Hepatocyte (in vitro differentiated cells): ENCODE data around the gene UBQLN4.

Source experiments
- CTCF ChIP-seq: fragments of 200-600 bp; sonication (generic); IDR thresholded peaks from 2 replicates; pipeline ENCODE4 v1.5.1; 2016; ENCODE audit warnings: antibody characterized with exemption, mild to moderate bottlenecking; ENCODE audit not compliant: poor library complexity
- EZH2 ChIP-seq: fragments of 200-600 bp; sonication (generic); IDR thresholded peaks from 2 replicates; pipeline ENCODE4 v1.6.1; 2016; ENCODE audit warnings: antibody characterized with exemption, mild to moderate bottlenecking, borderline replicate concordance

DNA sequence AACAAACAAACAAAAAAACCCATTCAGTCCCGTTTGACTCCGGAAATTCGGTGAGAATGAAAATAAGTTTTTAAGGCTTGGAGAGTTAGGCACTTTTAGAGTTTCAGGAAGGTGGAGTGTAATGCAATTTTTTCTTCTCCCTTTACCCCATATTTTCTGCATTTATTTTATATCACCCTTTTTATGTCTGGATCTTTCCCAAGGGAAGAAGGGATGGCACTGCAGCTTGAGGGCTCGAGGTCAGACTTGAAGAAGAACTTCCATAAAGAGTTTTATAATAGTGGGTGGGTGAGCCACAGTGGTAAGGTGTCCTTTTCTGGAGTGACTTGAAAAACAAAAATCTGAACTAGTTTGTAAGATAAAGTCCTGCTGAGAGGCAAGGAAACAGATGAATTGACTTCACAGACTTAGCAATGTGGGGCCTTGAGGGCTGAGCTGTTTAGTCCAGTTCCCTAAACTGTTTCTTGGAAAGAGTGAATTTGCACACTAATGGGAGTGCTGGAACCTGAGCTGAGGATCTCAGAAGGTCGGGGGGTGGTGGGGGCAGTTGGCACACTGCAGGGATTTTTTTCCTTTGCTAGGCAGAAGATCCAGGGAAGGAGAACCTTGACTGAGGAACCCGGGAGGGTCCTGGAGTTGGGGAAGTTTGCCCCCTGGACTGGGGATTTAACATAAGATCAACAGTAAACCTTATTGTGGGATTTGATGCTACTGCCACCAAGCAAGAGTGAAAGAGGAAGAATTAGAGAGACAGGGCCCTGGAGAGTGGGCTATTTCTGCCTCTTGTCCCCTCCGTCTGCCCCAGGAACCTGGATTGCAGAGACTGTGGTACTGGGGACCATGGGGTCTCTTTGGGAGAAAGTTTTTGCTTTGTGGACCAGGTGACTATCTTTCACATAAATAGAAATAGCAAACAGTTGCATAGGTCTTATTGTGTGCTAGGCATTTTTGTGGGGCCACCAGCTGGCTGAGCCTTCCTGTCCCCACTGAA lies 30.5 kb upstream of the UBQLN4 start:
- no peak for TF ChIP-seq CTCF
- no peak for TF ChIP-seq EZH2
